ENCODE data around the gene KLF7.

Gene KLF7

GRCh38 chr2:207205173-207205957 is 39.6 kb upstream of the KLF7 start:
- H3K27ac ChIP-seq (ENCODE audit: poor library complexity, severe bottlenecking), result no peak overlapping the region
- no peaks in the 10 kb centered on the region for H3K36me3 ChIP-seq (ENCODE audit: low read depth)
- H3K9me3 ChIP-seq (ENCODE audit: severe bottlenecking), result no peaks in the 10 kb centered on the region
- no peak for TF ChIP-seq CTCF (IDR thresholded peaks at IDR 0.05; ENCODE audit: poor library complexity, severe bottlenecking)
- no peak overlapping the region for H3K4me3 ChIP-seq (ENCODE audit: severe bottlenecking)
- no peaks in the 10 kb centered on the region for H3K27me3 ChIP-seq (ENCODE audit: insufficient read depth, poor library complexity, severe bottlenecking)
- DNase-seq (ENCODE audit: low spot score), result no peak
- no peaks in the 10 kb centered on the region for H3K4me1 ChIP-seq (ENCODE audit: insufficient read depth, poor library complexity, severe bottlenecking)
- ATAC-seq (ENCODE audit: low read depth), result no peak

GRCh38 chr2:207203056-207203455 is 37.3 kb upstream of the KLF7 start:
- Histone ChIP-seq H3K4me1 (ENCODE audit: insufficient read depth, poor library complexity, severe bottlenecking) (no peaks in the 10 kb centered on the region), H3K36me3 (ENCODE audit: low read depth) (no peaks in the 10 kb centered on the region), H3K27me3 (ENCODE audit: insufficient read depth, poor library complexity, severe bottlenecking) (no peaks in the 10 kb centered on the region), H3K9me3 (ENCODE audit: severe bottlenecking) (no peaks in the 10 kb centered on the region), H3K4me3 (ENCODE audit: severe bottlenecking) (no peak overlapping the region), H3K27ac (ENCODE audit: poor library complexity, severe bottlenecking) (no peak overlapping the region)
- no peak for TF ChIP-seq CTCF (IDR thresholded peaks at IDR 0.05; ENCODE audit: poor library complexity, severe bottlenecking)
- ATAC-seq (ENCODE audit: low read depth) (no peak), DNase-seq (ENCODE audit: low spot score) (no peak)

GRCh38 chr2:207202645-207203044 is 36.9 kb upstream of the KLF7 start:
- Histone ChIP-seq H3K36me3 (ENCODE audit: low read depth) (no peaks in the 10 kb centered on the region), H3K27me3 (ENCODE audit: insufficient read depth, poor library complexity, severe bottlenecking) (no peaks in the 10 kb centered on the region), H3K4me3 (ENCODE audit: severe bottlenecking) (no peak overlapping the region), H3K27ac (ENCODE audit: poor library complexity, severe bottlenecking) (no peak overlapping the region), H3K4me1 (ENCODE audit: insufficient read depth, poor library complexity, severe bottlenecking) (no peaks in the 10 kb centered on the region), H3K9me3 (ENCODE audit: severe bottlenecking) (no peaks in the 10 kb centered on the region)
- no peak for TF ChIP-seq CTCF (IDR thresholded peaks at IDR 0.05; ENCODE audit: poor library complexity, severe bottlenecking)
- ATAC-seq (ENCODE audit: low read depth), result peak; percentile 61; the same call in 1 of the 3 replicates
- DNase-seq (ENCODE audit: low spot score), result no peak

- TF ChIP-seq CTCF (IDR thresholded peaks at IDR 0.05; ENCODE audit: poor library complexity, severe bottlenecking), result no peak
- no peak overlapping the region for H3K27ac ChIP-seq (ENCODE audit: poor library complexity, severe bottlenecking)
- H3K4me3 ChIP-seq (ENCODE audit: severe bottlenecking), result no peak overlapping the region
- no peaks in the 10 kb centered on the region for H3K27me3 ChIP-seq (ENCODE audit: insufficient read depth, poor library complexity, severe bottlenecking)
- ATAC-seq (ENCODE audit: low read depth) (no peak), DNase-seq (ENCODE audit: low spot score) (no peak)
- H3K4me1 ChIP-seq (ENCODE audit: insufficient read depth, poor library complexity, severe bottlenecking), result no peaks in the 10 kb centered on the region
- H3K9me3 ChIP-seq (ENCODE audit: severe bottlenecking), result no peaks in the 10 kb centered on the region
- no peaks in the 10 kb centered on the region for H3K36me3 ChIP-seq (ENCODE audit: low read depth)
These were observed 35.7 kb upstream of the KLF7 start for GRCh38 chr2:207201416-207201815.

- H3K36me3 ChIP-seq (ENCODE audit: low read depth), result no peaks in the 10 kb centered on the region
- TF ChIP-seq CTCF (IDR thresholded peaks at IDR 0.05; ENCODE audit: poor library complexity, severe bottlenecking), result no peak
- H3K4me1 ChIP-seq (ENCODE audit: insufficient read depth, poor library complexity, severe bottlenecking), result no peaks in the 10 kb centered on the region
- no peak overlapping the region for H3K4me3 ChIP-seq (ENCODE audit: severe bottlenecking)
- H3K27ac ChIP-seq (ENCODE audit: poor library complexity, severe bottlenecking), result no peak overlapping the region
- H3K9me3 ChIP-seq (ENCODE audit: severe bottlenecking), result no peaks in the 10 kb centered on the region
- no peak for ATAC-seq (ENCODE audit: low read depth)
- H3K27me3 ChIP-seq (ENCODE audit: insufficient read depth, poor library complexity, severe bottlenecking), result no peaks in the 10 kb centered on the region
- no peak for DNase-seq (ENCODE audit: low spot score)
These were observed 34.4 kb upstream of the KLF7 start for GRCh38 chr2:207200136-207200535.
